ENCODE data around the gene OLAH. TPM values are rescaled to one million over a fixed set of nuclear protein-coding genes. Genes with fewer than 3 reads are reported as not detected.

Gene OLAH
- total and polyA plus RNA-seq, 4 donors: 1.1 to 4.4 (median 2.5) TPM; not detected in 1

Other genes with a start within 250 kb of the OLAH start
- 1 to 10 TPM; 1.9 TPM for gene CDNF, start 205.9 kb upstream of the OLAH start, total RNA-seq
- 1 to 10 TPM in 1 of 2 donors, not detected in 1; 1.3 TPM for gene CDNF, start 205.9 kb upstream of the OLAH start, polyA plus RNA-seq
- gene HSPA14, start 205.6 kb upstream of the OLAH start, total RNA-seq: 10 to 100 TPM; 11.5 TPM
- gene HSPA14, start 205.6 kb upstream of the OLAH start, polyA plus RNA-seq: 10 to 100 TPM in 1 of 2 donors, 1 to 10 TPM in 1; 7.3 to 11.7 TPM
- gene MSANTD7, start 205.6 kb upstream of the OLAH start, total RNA-seq: 1 to 10 TPM; 7.0 to 8.2 TPM
- 1 to 10 TPM; 2.6 to 4.1 TPM for gene MSANTD7, start 205.6 kb upstream of the OLAH start, polyA plus RNA-seq
- gene SUV39H2, start 165.1 kb upstream of the OLAH start, total RNA-seq: 1 to 10 TPM; 5.2 to 8.0 TPM
- 1 to 10 TPM; 1.1 to 3.0 TPM for gene SUV39H2, start 165.1 kb upstream of the OLAH start, polyA plus RNA-seq
- gene DCLRE1C, start 89.8 kb upstream of the OLAH start, total RNA-seq: 10 to 100 TPM in 1 of 2 donors, 1 to 10 TPM in 1; 9.3 to 16.6 TPM
- 1 to 10 TPM; 1.6 to 5.9 TPM for gene DCLRE1C, start 89.8 kb upstream of the OLAH start, polyA plus RNA-seq
- not detected for gene MEIG1, start 84.6 kb upstream of the OLAH start, total RNA-seq
- not detected for gene MEIG1, start 84.6 kb upstream of the OLAH start, polyA plus RNA-seq
- gene ACBD7, start 44.8 kb downstream of the OLAH start, total RNA-seq: not detected
- gene ACBD7, start 44.8 kb downstream of the OLAH start, polyA plus RNA-seq: not detected
- gene RPP38, start 53.4 kb downstream of the OLAH start, total RNA-seq: 1 to 10 TPM; 8.2 to 9.0 TPM
- 10 to 100 TPM in 1 of 2 donors, 1 to 10 TPM in 1; 9.6 to 12.0 TPM for gene RPP38, start 53.4 kb downstream of the OLAH start, polyA plus RNA-seq
- 10 to 100 TPM; 11.9 to 20.4 TPM for gene NMT2, start 124.8 kb downstream of the OLAH start, total RNA-seq
- 10 to 100 TPM; 11.9 to 12.5 TPM for gene NMT2, start 124.8 kb downstream of the OLAH start, polyA plus RNA-seq

All from aorta (tissue), 4 donors.